ENCODE data around the gene TNIP3.

Gene TNIP3

DNA sequence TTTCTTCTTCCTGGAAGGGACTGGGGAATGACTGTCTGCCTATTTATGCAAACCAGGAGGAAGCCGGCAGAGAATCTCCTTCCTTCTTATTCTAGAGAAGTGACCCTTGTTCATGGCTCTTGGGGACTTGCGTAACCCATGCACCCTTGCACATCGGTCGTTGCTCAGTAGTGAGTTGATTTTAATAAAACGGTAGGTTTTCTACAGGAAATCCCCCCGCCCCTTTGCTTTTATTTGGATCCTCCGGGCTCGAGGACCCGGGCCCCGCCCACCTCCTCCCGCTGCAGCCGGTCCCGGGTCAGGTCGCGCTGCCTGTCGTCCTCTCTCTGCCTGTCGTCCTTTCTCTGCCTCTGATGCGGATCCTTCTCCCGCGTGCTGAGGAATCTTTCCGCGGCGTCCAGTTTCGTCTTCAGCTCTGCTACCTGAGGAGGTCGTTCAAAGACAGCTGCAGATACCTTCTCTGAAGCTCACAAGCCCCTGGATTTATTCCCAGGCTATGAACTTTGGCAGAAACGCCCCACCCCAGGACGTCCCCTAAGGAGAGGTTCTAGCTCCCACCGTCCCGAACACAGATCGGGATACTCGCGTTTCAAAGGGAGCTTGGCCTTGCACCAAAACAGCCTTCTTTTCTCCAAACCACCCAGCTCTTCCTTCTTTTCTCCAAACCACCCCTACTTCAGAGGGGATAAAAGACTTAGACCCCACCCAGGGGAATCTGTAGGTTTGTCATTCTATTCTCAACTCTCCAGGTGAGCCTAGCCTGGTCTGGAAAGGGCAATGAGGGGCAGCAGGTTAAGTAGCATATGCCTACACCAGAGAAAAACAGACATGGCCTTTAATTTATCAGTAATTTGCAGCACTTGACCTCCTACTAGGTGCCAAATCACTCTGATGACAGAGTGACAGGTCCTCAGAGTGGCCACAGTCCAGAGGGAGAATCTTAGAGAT, 7.0 kb downstream of the TNIP3 start:
- no peak for DNase-seq (ENCODE audit: low spot score)
- Histone ChIP-seq H3K27ac (no peak overlapping the region), H3K4me3 (peak overlapping the region; percentile 66)
- TF ChIP-seq, protein P1, sequence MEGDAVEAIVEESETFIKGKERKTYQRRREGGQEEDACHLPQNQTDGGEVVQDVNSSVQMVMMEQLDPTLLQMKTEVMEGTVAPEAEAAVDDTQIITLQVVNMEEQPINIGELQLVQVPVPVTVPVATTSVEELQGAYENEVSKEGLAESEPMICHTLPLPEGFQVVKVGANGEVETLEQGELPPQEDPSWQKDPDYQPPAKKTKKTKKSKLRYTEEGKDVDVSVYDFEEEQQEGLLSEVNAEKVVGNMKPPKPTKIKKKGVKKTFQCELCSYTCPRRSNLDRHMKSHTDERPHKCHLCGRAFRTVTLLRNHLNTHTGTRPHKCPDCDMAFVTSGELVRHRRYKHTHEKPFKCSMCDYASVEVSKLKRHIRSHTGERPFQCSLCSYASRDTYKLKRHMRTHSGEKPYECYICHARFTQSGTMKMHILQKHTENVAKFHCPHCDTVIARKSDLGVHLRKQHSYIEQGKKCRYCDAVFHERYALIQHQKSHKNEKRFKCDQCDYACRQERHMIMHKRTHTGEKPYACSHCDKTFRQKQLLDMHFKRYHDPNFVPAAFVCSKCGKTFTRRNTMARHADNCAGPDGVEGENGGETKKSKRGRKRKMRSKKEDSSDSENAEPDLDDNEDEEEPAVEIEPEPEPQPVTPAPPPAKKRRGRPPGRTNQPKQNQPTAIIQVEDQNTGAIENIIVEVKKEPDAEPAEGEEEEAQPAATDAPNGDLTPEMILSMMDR (IDR thresholded peaks at IDR 0.05), result no peak

DNA sequence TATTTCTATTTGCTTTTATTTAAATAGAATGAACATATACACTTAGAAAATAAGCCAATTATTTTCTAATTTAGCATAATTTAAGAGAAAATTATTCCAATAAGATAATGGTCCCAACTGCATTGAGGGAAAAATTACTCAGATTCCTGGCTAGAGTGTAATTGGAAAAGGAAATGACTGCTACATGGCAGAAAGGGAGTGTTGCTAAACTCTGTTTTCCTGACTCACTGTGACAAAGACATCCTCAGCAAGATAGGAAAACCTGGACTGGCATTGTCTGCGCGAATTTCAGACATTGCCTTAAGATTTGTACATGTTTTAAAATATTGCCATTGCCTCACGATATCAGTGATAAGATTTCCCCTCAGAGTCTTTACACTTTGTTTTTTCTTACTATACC, 8.2 kb downstream of the TNIP3 start:
- no peak overlapping the region for H3K27ac ChIP-seq
- peak overlapping the region; percentile 45 for H3K4me3 ChIP-seq
- no peak for DNase-seq (ENCODE audit: low spot score)
- TF ChIP-seq, protein P1 (IDR thresholded peaks at IDR 0.05), result no peak

DNA sequence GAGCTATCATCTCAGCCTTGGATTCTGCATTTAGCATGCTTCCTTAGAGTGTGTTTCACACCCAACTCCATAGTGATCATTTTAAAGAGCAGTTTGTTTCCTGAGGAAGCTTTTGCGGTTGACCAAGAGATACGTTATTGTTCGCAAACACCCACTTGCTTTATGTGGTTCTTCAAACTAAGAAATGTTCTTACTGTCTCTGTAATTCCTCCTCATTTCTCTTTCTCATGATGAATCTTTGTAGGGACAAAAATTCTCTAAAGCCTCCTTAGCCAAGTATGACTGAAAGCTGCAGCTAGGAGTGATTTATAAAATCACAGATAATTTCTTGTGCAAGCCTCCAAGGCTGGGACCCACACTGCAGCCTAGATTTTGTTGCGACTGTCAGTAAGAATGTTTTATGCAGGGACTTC, 10.0 kb downstream of the TNIP3 start:
- Histone ChIP-seq H3K4me3 (no peak overlapping the region), H3K27ac (no peak overlapping the region)
- TF ChIP-seq, protein P1 (IDR thresholded peaks at IDR 0.05), result no peak
- DNase-seq (ENCODE audit: low spot score), result no peak

DNA sequence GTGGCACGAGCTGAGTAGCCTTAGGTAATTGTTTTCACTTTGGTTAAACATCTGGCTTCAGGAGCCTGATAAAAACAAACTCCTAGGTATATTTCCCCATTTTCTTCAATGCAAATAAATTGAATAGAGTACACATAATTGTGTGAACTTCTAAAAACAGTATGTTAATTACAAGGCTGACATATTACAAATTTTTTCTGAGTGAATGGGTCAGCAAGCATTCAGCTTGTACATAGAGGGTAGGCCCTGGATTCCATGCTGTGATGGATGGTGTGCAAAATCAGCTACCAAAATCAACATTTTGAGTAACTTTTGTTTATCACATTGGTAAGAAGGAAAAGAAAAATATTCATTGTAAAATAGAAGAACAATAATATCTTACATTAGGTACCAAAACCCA, 12.2 kb downstream of the TNIP3 start:
- no peak for DNase-seq (ENCODE audit: low spot score)
- Histone ChIP-seq H3K4me3 (no peak overlapping the region), H3K27ac (no peak overlapping the region)
- TF ChIP-seq, protein P1 (IDR thresholded peaks at IDR 0.05), result no peak

DNA sequence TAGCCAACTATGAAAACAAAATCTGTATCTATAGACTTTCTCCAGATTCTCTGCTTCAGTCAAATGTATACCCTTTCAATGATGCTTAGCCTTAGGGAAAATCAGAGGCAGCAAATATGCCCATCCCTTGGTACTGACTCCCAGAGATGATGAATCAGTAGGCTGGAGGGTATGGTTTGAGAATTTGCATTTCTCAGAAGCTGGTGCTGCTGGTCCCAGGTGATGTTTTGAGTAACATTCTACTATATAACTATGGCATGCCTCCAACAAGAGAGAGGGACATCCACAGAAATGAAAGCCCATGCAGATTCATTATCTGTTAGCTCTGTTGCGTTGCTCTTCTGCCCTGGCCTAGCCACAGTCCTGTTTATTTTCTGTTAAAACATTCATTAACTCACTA, 13.6 kb downstream of the TNIP3 start:
- no peak overlapping the region for H3K27ac ChIP-seq
- TF ChIP-seq, protein P1 (IDR thresholded peaks at IDR 0.05), result no peak
- no peak overlapping the region for H3K4me3 ChIP-seq
- DNase-seq (ENCODE audit: low spot score), result no peak

DNA sequence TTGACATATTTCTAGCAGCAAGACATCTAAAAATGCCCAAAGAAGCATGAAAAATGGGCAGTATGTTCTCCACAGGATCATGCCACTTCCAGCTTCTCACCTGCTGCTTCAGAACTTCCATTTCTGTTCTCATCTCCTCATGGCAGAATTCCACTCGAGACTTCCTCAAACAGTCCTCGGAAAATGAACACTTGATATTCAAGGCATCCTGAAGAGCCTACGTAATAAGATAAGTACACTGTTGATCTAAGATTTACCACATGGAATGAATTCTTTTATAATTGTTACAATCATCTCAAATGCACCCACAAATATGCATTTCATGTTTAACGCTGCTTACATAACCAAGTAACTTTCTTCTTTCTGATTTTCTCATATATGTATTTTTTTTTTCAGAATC, 14.1 kb downstream of the TNIP3 start:
- no peak overlapping the region for H3K4me3 ChIP-seq
- no peak overlapping the region for H3K27ac ChIP-seq
- DNase-seq (ENCODE audit: low spot score), result no peak
- TF ChIP-seq, protein P1 (IDR thresholded peaks at IDR 0.05), result no peak

DNA sequence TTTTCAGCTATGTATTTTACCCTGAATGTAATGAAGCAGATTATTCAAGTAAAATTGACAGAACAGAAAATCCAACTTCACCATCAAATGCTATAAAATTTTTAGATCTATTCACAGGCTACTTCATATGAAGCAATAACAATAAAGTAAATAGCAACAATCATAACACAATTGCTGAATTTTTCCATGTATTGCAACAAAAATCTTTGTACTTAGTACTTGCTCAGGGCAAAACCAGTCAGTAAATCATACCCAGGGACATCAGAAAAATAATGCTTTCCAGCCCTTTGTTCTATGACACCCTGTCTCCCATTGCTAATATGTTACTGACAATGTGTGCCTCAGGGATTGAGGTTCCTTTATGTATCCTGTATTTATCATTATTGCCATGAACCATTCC, 15.5 kb downstream of the TNIP3 start:
- no peak overlapping the region for H3K4me3 ChIP-seq
- no peak overlapping the region for H3K27ac ChIP-seq
- TF ChIP-seq, protein P1 (IDR thresholded peaks at IDR 0.05), result no peak
- DNase-seq (ENCODE audit: low spot score), result no peak

All from coronary artery (tissue), 2 donors.